ENCODE results near the gene PBOV1.

The PBOV1 gene

DNA sequence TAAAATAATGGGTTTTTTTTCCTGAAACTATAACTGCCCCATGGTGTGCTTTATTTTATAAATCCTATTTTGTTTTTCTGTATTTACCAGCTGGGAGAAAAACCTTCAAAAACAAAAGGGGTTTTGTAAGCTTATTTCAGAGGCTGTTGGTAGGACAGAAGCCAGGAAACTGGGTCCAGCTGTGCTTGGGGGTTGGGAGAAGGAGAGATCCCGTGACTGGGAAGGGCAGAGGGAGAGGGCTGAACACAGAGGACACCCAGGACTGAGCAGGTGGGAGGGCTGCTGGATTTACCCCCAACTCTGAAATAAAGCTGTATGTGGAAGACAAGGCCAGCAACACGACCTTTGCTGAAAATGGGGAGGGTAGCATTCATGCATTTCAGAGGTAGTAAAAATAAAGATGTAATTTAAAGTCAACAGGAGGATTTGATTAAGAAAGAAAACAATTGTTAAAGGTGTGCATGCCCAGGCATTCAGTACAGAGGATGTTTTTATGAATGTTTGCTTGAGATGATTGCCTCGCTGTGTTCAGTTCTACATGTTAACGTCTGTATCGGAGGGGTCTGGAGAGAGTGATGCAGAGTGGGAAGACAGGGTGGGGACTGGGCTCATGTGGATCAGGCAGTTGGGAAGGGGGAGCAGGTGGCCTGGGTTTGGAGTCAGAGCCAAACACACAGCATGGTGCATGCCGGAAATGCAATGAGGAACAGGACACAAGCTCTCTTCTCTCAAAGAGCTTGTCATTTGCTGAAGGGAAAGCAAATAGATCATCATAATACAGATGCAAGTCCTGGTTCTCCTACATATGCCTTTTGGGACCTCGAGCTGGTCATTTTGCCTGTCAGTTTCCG is 35.1 kb downstream of the PBOV1 start:
- no peak for DNase-seq (ENCODE audit: low read depth, low spot score)
- no peak overlapping the region for H3K4me3 ChIP-seq (ENCODE audit: low read depth, low read length)
- TF ChIP-seq, protein P1, sequence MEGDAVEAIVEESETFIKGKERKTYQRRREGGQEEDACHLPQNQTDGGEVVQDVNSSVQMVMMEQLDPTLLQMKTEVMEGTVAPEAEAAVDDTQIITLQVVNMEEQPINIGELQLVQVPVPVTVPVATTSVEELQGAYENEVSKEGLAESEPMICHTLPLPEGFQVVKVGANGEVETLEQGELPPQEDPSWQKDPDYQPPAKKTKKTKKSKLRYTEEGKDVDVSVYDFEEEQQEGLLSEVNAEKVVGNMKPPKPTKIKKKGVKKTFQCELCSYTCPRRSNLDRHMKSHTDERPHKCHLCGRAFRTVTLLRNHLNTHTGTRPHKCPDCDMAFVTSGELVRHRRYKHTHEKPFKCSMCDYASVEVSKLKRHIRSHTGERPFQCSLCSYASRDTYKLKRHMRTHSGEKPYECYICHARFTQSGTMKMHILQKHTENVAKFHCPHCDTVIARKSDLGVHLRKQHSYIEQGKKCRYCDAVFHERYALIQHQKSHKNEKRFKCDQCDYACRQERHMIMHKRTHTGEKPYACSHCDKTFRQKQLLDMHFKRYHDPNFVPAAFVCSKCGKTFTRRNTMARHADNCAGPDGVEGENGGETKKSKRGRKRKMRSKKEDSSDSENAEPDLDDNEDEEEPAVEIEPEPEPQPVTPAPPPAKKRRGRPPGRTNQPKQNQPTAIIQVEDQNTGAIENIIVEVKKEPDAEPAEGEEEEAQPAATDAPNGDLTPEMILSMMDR (IDR thresholded peaks at IDR 0.05; ENCODE audit: low read depth, low read length) = no peak
- in situ Hi-C loops (cut with HindIII; ENCODE audit: low sequenced_read_pairs) = no loop called here

DNA sequence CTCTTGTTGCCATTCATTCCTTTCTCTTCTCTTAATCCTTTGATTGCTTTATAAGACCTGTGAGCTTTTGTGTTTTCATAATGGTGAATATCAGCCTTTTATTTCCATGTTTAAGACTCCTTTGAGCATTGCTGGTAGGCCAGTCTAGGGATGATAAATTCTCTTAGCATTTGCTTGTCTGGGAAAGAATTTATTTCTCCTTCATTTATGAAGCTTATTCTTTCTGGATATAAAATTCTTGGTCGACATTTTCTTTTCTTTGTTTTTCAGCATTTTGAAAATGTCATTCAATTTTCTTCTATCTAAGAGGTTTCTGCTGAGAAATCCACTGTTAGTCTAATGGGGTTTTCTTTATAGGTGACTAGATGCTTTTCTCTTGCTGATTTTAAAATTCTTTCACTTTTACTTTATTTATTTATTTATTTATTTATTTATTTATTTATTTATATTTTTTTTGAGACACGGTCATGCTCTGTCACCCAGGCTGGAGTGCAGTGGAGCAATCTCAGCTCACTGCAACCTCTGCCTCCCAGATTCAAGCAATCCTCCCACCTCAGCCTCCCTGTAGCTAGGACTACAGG is 41.5 kb downstream of the PBOV1 start:
- in situ Hi-C loops (cut with HindIII; ENCODE audit: low sequenced_read_pairs) = no loop called here
- TF ChIP-seq, protein P1 (IDR thresholded peaks at IDR 0.05; ENCODE audit: low read depth, low read length) = no peak

DNA sequence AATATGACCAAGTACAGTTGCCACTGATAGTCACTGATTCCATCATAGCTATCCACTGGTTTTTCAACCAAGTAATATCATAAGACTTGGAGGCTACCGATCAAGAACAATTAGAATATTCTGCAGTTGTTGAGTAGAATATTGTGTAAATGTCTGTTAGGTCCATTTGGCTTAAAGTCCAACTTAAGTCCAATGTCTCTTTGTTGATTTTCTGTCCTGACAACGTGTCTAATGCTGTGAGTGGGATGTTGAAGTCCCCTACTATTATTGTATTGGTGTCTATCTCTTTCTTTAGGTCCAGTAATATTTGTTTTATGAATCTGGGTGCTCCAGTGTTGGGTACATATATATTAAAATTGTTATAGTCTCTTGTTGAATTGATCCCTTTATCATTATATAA is 42.7 kb downstream of the PBOV1 start:
- TF ChIP-seq, protein P1 (IDR thresholded peaks at IDR 0.05; ENCODE audit: low read depth, low read length) = no peak
- in situ Hi-C loops (cut with HindIII; ENCODE audit: low sequenced_read_pairs) = no loop called here
- H3K4me3 ChIP-seq (ENCODE audit: low read depth, low read length) = no peak overlapping the region

More for the DNA sequence above, 41.5 kb downstream of the PBOV1 start:
- no peak for DNase-seq (ENCODE audit: low read depth, low spot score)
- no peak overlapping the region for H3K4me3 ChIP-seq (ENCODE audit: low read depth, low read length)

More for the DNA sequence above, 42.7 kb downstream of the PBOV1 start:
- no peak for DNase-seq (ENCODE audit: low read depth, low spot score)
